GM12878 (cell line): ENCODE results near the gene TPD52L2. TPM values are rescaled to one million over a fixed set of nuclear protein-coding genes. Genes with fewer than 3 reads are reported as not detected.
A peak's percentile ranks its signal among the peaks of the same experiment; 100 is the strongest.

Experiments
- ATF2 ChIP-seq: IDR thresholded peaks from 2 replicates; pipeline ENCODE4 v1.6.1; 2012; ENCODE audit warnings: low read length, inconsistent platforms
- BACH1 ChIP-seq: fragments of 450-650 bp; IDR thresholded peaks from 2 replicates; pipeline ENCODE4 v1.6.1; 2017; ENCODE audit warnings: mild to moderate bottlenecking, borderline replicate concordance
- BHLHE40 ChIP-seq, 2 experiments: fragments of 450-650 bp in 1 of 2; IDR thresholded peaks; 2 replicates each; pipeline ENCODE4 v1.6.1; 2011 to 2017; ENCODE audit warnings: low read depth in 2 of 2, borderline replicate concordance in 1 of 2, improper control_type of control experiment in 1 of 2, low read length in 1 of 2, mild to moderate bottlenecking in 1 of 2
- CBX3 ChIP-seq: fragments of 200-600 bp; sonication (generic); IDR thresholded peaks from 2 replicates; pipeline ENCODE4 v1.6.1; 2016; ENCODE audit warnings: low read depth, borderline replicate concordance
- CREM ChIP-seq: IDR thresholded peaks from 2 replicates; pipeline ENCODE4 v1.6.1; 2014; ENCODE audit warnings: antibody characterized with exemption, low read depth
- DPF2 ChIP-seq: fragments of 450-650 bp; IDR thresholded peaks from 2 replicates; pipeline ENCODE4 v1.6.1; 2017; ENCODE audit warnings: mild to moderate bottlenecking
- EGR1 ChIP-seq, 2 experiments: IDR thresholded peaks; 1 replicate in 1 of 2; 2 replicates in 1 of 2; pipeline ENCODE4 v1.6.1; 2011 to 2012; ENCODE audit warnings: low read depth in 2 of 2, low read length in 2 of 2, borderline replicate concordance in 1 of 2, mild to moderate bottlenecking in 1 of 2, moderate library complexity in 1 of 2
- HCFC1 ChIP-seq: fragments of 150-350 bp; IDR thresholded peaks from 2 replicates; pipeline ENCODE4 v1.6.1; 2014; ENCODE audit warnings: low read length
- POLR2A ChIP-seq: IDR thresholded peaks from 2 replicates; pipeline ENCODE4 v1.6.1; 2011; ENCODE audit warnings: low read depth, mild to moderate bottlenecking, low read length
- SIN3A ChIP-seq: IDR thresholded peaks from 2 replicates; pipeline ENCODE4 v1.6.1; 2012; ENCODE audit warnings: low read depth, low read length, improper control_type of control experiment
- SKIL ChIP-seq: fragments of 450-650 bp; IDR thresholded peaks from 2 replicates; pipeline ENCODE4 v1.6.1; 2017; ENCODE audit warnings: mild to moderate bottlenecking, low read depth, inconsistent platforms; ENCODE audit not compliant: poor library complexity, severe bottlenecking
- SMC3 ChIP-seq: IDR thresholded peaks from 2 replicates; pipeline ENCODE4 v1.6.1; 2011; ENCODE audit warnings: low read length, improper control_type of control experiment, borderline replicate concordance
- SP1 ChIP-seq: IDR thresholded peaks from one replicate; pipeline ENCODE4 v1.6.1; 2011; ENCODE audit warnings: low read depth, low read length
- SREBF2 ChIP-seq: IDR thresholded peaks from 2 replicates; pipeline ENCODE4 v1.6.1; 2012; ENCODE audit warnings: mild to moderate bottlenecking, low read length
- YY1 ChIP-seq: IDR thresholded peaks from 2 replicates; pipeline ENCODE4 v1.6.1; 2011; ENCODE audit warnings: low read depth, mild to moderate bottlenecking, low read length
- ZNF207 ChIP-seq: fragments of 450-650 bp; IDR thresholded peaks from 2 replicates; pipeline ENCODE4 v1.6.1; 2014; ENCODE audit warnings: antibody characterized with exemption, mild to moderate bottlenecking, borderline replicate concordance
- polyA plus RNA-seq, 11 experiments: library from polyadenylated mRNA; depleted of rRNA in 4 of 11; unstranded in 6 of 11; stranded (reverse) in 5 of 11; fragments of >200 nt; fragmentation: Nextera tagmentation in 4 of 11; fragmentation: Illumina TruSeq in 1 of 11; extraction: Ambion mirVana in 4 of 11; extraction: Trizol in 1 of 11; gene quantifications; 1 replicate in 1 of 11; 2 replicates in 10 of 11; pipeline versions ENCODE4 v1.2.1 to v1.2.3, GENCODE V29; 2011 to 2016; ENCODE audit warnings: inconsistent platforms in 2 of 11, missing spikeins in 2 of 11, low read depth in 1 of 11
- total RNA-seq, 4 experiments: library from RNA; depleted of rRNA in 3 of 4; stranded (reverse); fragments of >200 nt in 3 of 4; fragmentation: Illumina TruSeq in 1 of 4; extraction: Trizol in 1 of 4; gene quantifications; 2 replicates each; pipeline versions ENCODE4 v1.2.1 to v1.2.3, GENCODE V29; 2013 to 2021
- TF ChIP-seq, protein P1 (sequence below): fragments of 450-650 bp; IDR thresholded peaks from 2 replicates; pipeline ENCODE4 v1.6.1; 2018; ENCODE audit warnings: mild to moderate bottlenecking, low read depth, moderate library complexity; ENCODE audit not compliant: partially characterized antibody
- TF ChIP-seq, protein P2 (sequence below): IDR thresholded peaks from 2 replicates; pipeline ENCODE4 v1.6.1; 2012; ENCODE audit warnings: low read depth, low read length, improper control_type of control experiment
- TF ChIP-seq, protein P3 (sequence below): fragments of 450-650 bp; IDR thresholded peaks from 2 replicates; pipeline ENCODE4 v1.6.1; 2017; ENCODE audit warnings: mild to moderate bottlenecking, moderate library complexity

Gene TPD52L2
- total and polyA plus RNA-seq, 10 of the 15 experiments (the other 5 are each of a cell fraction or from before 2014, with no cell fraction given): 1.6 to 71.0 (median 46.3) TPM

- TF ChIP-seq SIN3A: 0 out of 2 replicates have a peak, but pooled peaks have one; percentile 17
- peak; percentile 73; the same call in 1 of the 2 replicates for TF ChIP-seq DPF2
- TF ChIP-seq, protein P1, sequence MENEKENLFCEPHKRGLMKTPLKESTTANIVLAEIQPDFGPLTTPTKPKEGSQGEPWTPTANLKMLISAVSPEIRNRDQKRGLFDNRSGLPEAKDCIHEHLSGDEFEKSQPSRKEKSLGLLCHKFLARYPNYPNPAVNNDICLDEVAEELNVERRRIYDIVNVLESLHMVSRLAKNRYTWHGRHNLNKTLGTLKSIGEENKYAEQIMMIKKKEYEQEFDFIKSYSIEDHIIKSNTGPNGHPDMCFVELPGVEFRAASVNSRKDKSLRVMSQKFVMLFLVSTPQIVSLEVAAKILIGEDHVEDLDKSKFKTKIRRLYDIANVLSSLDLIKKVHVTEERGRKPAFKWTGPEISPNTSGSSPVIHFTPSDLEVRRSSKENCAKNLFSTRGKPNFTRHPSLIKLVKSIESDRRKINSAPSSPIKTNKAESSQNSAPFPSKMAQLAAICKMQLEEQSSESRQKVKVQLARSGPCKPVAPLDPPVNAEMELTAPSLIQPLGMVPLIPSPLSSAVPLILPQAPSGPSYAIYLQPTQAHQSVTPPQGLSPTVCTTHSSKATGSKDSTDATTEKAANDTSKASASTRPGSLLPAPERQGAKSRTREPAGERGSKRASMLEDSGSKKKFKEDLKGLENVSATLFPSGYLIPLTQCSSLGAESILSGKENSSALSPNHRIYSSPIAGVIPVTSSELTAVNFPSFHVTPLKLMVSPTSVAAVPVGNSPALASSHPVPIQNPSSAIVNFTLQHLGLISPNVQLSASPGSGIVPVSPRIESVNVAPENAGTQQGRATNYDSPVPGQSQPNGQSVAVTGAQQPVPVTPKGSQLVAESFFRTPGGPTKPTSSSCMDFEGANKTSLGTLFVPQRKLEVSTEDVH: no peak
- peak in 1 of 2 experiments; percentile 73; a peak in 2 of 4 replicates for TF ChIP-seq BHLHE40 (IDR thresholded peaks at IDR 0.05; ENCODE audit: borderline replicate concordance in 1 of 2, low read depth in 2 of 2, low read length in 1 of 2)
- TF ChIP-seq SKIL: no peak
- TF ChIP-seq SP1: peak; percentile 72
- no peak for TF ChIP-seq SMC3
- TF ChIP-seq SREBF2: no peak
- TF ChIP-seq POLR2A: peak; percentile 65
- TF ChIP-seq BACH1: peak; percentile 100
- no peak for TF ChIP-seq CREM
- 0 out of 2 replicates have a peak, but pooled peaks have one; percentile 27 for TF ChIP-seq YY1
- TF ChIP-seq CBX3: no peak
- TF ChIP-seq EGR1 (IDR thresholded peaks at IDR 0.05; ENCODE audit: borderline replicate concordance in 1 of 2, low read depth in 2 of 2, low read length in 2 of 2): peak; percentile 85 to 86
- no peak for TF ChIP-seq ATF2
- TF ChIP-seq, protein P2, sequence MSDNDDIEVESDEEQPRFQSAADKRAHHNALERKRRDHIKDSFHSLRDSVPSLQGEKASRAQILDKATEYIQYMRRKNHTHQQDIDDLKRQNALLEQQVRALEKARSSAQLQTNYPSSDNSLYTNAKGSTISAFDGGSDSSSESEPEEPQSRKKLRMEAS: no peak
- TF ChIP-seq ZNF207: no peak
- TF ChIP-seq, protein P3, sequence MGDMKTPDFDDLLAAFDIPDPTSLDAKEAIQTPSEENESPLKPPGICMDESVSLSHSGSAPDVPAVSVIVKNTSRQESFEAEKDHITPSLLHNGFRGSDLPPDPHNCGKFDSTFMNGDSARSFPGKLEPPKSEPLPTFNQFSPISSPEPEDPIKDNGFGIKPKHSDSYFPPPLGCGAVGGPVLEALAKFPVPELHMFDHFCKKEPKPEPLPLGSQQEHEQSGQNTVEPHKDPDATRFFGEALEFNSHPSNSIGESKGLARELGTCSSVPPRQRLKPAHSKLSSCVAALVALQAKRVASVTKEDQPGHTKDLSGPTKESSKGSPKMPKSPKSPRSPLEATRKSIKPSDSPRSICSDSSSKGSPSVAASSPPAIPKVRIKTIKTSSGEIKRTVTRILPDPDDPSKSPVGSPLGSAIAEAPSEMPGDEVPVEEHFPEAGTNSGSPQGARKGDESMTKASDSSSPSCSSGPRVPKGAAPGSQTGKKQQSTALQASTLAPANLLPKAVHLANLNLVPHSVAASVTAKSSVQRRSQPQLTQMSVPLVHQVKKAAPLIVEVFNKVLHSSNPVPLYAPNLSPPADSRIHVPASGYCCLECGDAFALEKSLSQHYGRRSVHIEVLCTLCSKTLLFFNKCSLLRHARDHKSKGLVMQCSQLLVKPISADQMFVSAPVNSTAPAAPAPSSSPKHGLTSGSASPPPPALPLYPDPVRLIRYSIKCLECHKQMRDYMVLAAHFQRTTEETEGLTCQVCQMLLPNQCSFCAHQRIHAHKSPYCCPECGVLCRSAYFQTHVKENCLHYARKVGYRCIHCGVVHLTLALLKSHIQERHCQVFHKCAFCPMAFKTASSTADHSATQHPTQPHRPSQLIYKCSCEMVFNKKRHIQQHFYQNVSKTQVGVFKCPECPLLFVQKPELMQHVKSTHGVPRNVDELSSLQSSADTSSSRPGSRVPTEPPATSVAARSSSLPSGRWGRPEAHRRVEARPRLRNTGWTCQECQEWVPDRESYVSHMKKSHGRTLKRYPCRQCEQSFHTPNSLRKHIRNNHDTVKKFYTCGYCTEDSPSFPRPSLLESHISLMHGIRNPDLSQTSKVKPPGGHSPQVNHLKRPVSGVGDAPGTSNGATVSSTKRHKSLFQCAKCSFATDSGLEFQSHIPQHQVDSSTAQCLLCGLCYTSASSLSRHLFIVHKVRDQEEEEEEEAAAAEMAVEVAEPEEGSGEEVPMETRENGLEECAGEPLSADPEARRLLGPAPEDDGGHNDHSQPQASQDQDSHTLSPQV: no peak
- TF ChIP-seq HCFC1: peak; percentile 37; the same call in 1 of the 2 replicates
Measured at GRCh38 chr20:63894358-63895201, 29.5 kb downstream of the TPD52L2 start, which contains the start of gene DNAJC5 (continued).
